K562 (cell line): ENCODE results near the gene CCDC85B. TPM values are rescaled to one million over a fixed set of nuclear protein-coding genes. Genes with fewer than 3 reads are reported as not detected.

ENCODE experiments used
- EWSR1 ChIP-seq: fragments of 450-650 bp; IDR thresholded peaks from 2 replicates; pipeline ENCODE4 v1.6.1; 2018; ENCODE audit warnings: borderline replicate concordance, mild to moderate bottlenecking, low read depth, moderate library complexity; ENCODE audit not compliant: partially characterized antibody
- FOXA3 ChIP-seq, 2 experiments: fragments of 450-650 bp in 1 of 2; sonication (generic) in 1 of 2; formaldehyde crosslinking; IDR thresholded peaks in 1 of 2; conservative IDR thresholded peaks in 1 of 2; 2 replicates each; pipeline versions ENCODE4 v1.4.0 to v1.8.0; 2020 to 2022; ENCODE audit warnings: mild to moderate bottlenecking in 2 of 2, missing genetic modification reagents in 1 of 2
- L3MBTL2 ChIP-seq: fragments of 450-650 bp; IDR thresholded peaks from 2 replicates; pipeline ENCODE4 v1.6.1; 2016; ENCODE audit warnings: mild to moderate bottlenecking, moderate library complexity
- PHF20 ChIP-seq: fragments of 450-650 bp; IDR thresholded peaks from 2 replicates; pipeline ENCODE4 v1.6.1; 2018; ENCODE audit not compliant: partially characterized antibody
- RBM14 ChIP-seq: fragments of 200-400 bp; formaldehyde crosslinking; IDR thresholded peaks from 2 replicates; pipeline ENCODE4 v1.6.1; 2018; ENCODE audit warnings: low read depth, mild to moderate bottlenecking, low read length, moderate library complexity, borderline replicate concordance; ENCODE audit not compliant: insufficient read depth
- RBM17 ChIP-seq: fragments of 200-400 bp; formaldehyde crosslinking; IDR thresholded peaks from 2 replicates; pipeline ENCODE4 v1.6.1; 2017; ENCODE audit warnings: low read depth, mild to moderate bottlenecking, low read length, borderline replicate concordance
- SP2 ChIP-seq: IDR thresholded peaks from 2 replicates; pipeline ENCODE4 v1.6.1; 2011; ENCODE audit warnings: mild to moderate bottlenecking, low read depth, low read length, moderate library complexity; ENCODE audit not compliant: poor library complexity, severe bottlenecking; ENCODE audit errors: extremely low read depth
- ZBTB17 ChIP-seq: fragments of 450-650 bp; formaldehyde crosslinking; IDR thresholded peaks from 2 replicates; pipeline ENCODE4 v1.4.0; 2020; ENCODE audit warnings: mild to moderate bottlenecking
- ZEB2 ChIP-seq: fragments of 450-650 bp; IDR thresholded peaks from 2 replicates; pipeline ENCODE4 v1.6.1; 2016
- ZNF263 ChIP-seq: sonication (generic); formaldehyde crosslinking; IDR thresholded peaks from 2 replicates; pipeline ENCODE4 v1.8.0; 2022; ENCODE audit warnings: mild to moderate bottlenecking, missing genetic modification reagents, borderline replicate concordance
- ZNF584 ChIP-seq: fragments of 200-800 bp; sonication (Bioruptor generic); IDR thresholded peaks from 2 replicates; pipeline ENCODE4 v1.6.1; 2016; ENCODE audit warnings: low read depth, mild to moderate bottlenecking, missing genetic modification characterization, missing compliant biosample characterization
- ZNF766 ChIP-seq: fragments of 200-800 bp; sonication (Bioruptor generic); conservative IDR thresholded peaks from 2 replicates; pipeline ENCODE4 v1.6.1; 2016; ENCODE audit warnings: missing genetic modification characterization, missing compliant biosample characterization
- polyA plus RNA-seq, 8 experiments: library from polyadenylated mRNA; depleted of rRNA in 4 of 8; stranded (reverse) in 5 of 8; unstranded in 3 of 8; fragments of >200 nt; fragmentation: Nextera tagmentation in 2 of 8; fragmentation: Illumina TruSeq in 1 of 8; extraction: Ambion mirVana in 2 of 8; extraction: Trizol in 1 of 8; gene quantifications; 2 replicates each; pipeline versions ENCODE4 v1.2.1 to v1.2.3, GENCODE V29; 2011 to 2014; ENCODE audit warnings: inconsistent platforms in 1 of 8, missing spikeins in 1 of 8
- total RNA-seq, 7 experiments: library from RNA; depleted of rRNA in 6 of 7; stranded (reverse); fragments of >200 nt in 6 of 7; fragmentation: Illumina TruSeq in 2 of 7; extraction: Trizol in 2 of 7; gene quantifications; 2 replicates each; pipeline versions ENCODE4 v1.2.1 to v1.2.3, GENCODE V29; 2011 to 2021; ENCODE audit warnings: low replicate concordance in 1 of 7
- TF ChIP-seq, protein P1 (sequence below): IDR thresholded peaks from 2 replicates; pipeline ENCODE4 v1.6.1; 2014; ENCODE audit warnings: antibody characterized with exemption
- TF ChIP-seq, protein P2 (sequence below), 3 experiments: fragments of 200-800 bp in 1 of 3; fragments of 250-450 bp in 1 of 3; fragments of 450-650 bp in 1 of 3; sonication (Bioruptor Pico) in 1 of 3; sonication (Bioruptor generic) in 1 of 3; formaldehyde crosslinking in 1 of 3; IDR thresholded peaks; 2 replicates each; pipeline versions ENCODE4 v1.6.1 to v1.8.0; 2016 to 2022; ENCODE audit warnings: mild to moderate bottlenecking in 2 of 3, missing genetic modification characterization in 2 of 3, missing compliant biosample characterization in 1 of 3, moderate library complexity in 1 of 3
- TF ChIP-seq, protein P3 (sequence below): fragments of 250-450 bp; sonication (Bioruptor Pico); IDR thresholded peaks from 2 replicates; pipeline ENCODE4 v1.8.0; 2021; ENCODE audit warnings: mild to moderate bottlenecking, moderate library complexity
- TF ChIP-seq, protein P4 (sequence below): fragments of 250-450 bp; sonication (Bioruptor Pico); IDR thresholded peaks from 2 replicates; pipeline ENCODE4 v1.4.0; 2020
- TF ChIP-seq, protein P5 (sequence below): fragments of 450-650 bp; conservative IDR thresholded peaks from 2 replicates; pipeline ENCODE4 v1.6.1; 2016; ENCODE audit warnings: missing genetic modification characterization, low read depth, mild to moderate bottlenecking, missing compliant biosample characterization, moderate library complexity

The CCDC85B gene
- total and polyA plus RNA-seq, 9 of the 15 experiments (the other 6 are each of a cell fraction or from before 2014, with no cell fraction given) = 0.14 to 138 (median 6.2) TPM

DNA sequence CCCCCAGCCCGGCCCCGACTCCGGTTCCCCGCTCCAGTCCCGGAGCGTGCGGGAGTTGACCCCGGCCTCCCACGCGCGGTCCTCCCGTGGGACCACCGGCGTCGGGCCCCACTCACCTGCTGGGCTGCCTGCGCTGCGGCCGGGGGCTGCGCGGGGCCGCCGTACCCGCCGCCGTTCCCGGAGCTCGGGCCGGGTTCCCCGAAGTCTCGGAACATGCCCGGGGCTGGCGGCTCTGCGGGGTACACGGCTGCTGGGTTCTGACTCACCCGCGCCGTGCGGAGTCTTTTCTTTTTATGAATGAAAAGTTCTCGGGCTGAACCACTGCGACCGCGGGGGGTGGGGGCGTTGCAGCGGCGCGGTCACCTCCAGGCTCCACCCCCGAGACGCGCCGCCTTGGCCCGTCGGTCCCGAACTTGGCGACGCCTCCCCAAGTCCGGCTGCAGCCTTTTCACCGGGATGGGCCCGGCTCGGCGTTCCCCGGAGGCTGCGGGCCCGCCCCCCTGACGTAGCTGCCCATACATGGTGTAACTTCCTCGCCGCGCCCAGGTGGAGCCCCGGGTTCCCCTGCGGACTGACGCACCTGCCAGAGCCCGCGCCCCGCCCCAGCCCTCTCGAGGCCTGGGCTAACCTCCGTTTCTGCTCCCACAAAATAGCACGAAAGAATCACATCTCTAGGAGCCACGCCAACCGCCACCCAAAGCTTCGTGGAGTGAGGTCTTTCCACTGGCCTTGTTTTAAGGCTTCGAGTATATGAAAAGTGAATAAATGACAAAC lies 9.8 kb downstream of the CCDC85B start, which contains the start of gene FOSL1 (continued):
- TF ChIP-seq, protein P1, sequence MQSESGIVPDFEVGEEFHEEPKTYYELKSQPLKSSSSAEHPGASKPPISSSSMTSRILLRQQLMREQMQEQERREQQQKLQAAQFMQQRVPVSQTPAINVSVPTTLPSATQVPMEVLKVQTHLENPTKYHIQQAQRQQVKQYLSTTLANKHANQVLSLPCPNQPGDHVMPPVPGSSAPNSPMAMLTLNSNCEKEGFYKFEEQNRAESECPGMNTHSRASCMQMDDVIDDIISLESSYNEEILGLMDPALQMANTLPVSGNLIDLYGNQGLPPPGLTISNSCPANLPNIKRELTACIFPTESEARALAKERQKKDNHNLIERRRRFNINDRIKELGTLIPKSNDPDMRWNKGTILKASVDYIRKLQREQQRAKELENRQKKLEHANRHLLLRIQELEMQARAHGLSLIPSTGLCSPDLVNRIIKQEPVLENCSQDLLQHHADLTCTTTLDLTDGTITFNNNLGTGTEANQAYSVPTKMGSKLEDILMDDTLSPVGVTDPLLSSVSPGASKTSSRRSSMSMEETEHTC = 0 out of 2 replicates have a peak, but pooled peaks have one; percentile 29
- TF ChIP-seq PHF20 = no peak
- TF ChIP-seq ZNF263 (CRISPR knock-in tag) = peak; percentile 34; the same call in 1 of the 2 replicates
- peak; percentile 87 for TF ChIP-seq L3MBTL2
- TF ChIP-seq ZNF584 (CRISPR knock-in tag) = no peak
- peak; percentile 91 for TF ChIP-seq ZEB2
- TF ChIP-seq SP2 = no peak
- TF ChIP-seq, protein P2, sequence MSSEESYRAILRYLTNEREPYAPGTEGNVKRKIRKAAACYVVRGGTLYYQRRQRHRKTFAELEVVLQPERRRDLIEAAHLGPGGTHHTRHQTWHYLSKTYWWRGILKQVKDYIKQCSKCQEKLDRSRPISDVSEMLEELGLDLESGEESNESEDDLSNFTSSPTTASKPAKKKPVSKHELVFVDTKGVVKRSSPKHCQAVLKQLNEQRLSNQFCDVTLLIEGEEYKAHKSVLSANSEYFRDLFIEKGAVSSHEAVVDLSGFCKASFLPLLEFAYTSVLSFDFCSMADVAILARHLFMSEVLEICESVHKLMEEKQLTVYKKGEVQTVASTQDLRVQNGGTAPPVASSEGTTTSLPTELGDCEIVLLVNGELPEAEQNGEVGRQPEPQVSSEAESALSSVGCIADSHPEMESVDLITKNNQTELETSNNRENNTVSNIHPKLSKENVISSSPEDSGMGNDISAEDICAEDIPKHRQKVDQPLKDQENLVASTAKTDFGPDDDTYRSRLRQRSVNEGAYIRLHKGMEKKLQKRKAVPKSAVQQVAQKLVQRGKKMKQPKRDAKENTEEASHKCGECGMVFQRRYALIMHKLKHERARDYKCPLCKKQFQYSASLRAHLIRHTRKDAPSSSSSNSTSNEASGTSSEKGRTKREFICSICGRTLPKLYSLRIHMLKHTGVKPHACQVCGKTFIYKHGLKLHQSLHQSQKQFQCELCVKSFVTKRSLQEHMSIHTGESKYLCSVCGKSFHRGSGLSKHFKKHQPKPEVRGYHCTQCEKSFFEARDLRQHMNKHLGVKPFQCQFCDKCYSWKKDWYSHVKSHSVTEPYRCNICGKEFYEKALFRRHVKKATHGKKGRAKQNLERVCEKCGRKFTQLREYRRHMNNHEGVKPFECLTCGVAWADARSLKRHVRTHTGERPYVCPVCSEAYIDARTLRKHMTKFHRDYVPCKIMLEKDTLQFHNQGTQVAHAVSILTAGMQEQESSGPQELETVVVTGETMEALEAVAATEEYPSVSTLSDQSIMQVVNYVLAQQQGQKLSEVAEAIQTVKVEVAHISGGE (CRISPR knock-in tag; IDR thresholded peaks at IDR 0.05) = no peak
- TF ChIP-seq, protein P3, sequence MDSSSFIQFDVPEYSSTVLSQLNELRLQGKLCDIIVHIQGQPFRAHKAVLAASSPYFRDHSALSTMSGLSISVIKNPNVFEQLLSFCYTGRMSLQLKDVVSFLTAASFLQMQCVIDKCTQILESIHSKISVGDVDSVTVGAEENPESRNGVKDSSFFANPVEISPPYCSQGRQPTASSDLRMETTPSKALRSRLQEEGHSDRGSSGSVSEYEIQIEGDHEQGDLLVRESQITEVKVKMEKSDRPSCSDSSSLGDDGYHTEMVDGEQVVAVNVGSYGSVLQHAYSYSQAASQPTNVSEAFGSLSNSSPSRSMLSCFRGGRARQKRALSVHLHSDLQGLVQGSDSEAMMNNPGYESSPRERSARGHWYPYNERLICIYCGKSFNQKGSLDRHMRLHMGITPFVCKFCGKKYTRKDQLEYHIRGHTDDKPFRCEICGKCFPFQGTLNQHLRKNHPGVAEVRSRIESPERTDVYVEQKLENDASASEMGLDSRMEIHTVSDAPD = no peak
- TF ChIP-seq, protein P4, sequence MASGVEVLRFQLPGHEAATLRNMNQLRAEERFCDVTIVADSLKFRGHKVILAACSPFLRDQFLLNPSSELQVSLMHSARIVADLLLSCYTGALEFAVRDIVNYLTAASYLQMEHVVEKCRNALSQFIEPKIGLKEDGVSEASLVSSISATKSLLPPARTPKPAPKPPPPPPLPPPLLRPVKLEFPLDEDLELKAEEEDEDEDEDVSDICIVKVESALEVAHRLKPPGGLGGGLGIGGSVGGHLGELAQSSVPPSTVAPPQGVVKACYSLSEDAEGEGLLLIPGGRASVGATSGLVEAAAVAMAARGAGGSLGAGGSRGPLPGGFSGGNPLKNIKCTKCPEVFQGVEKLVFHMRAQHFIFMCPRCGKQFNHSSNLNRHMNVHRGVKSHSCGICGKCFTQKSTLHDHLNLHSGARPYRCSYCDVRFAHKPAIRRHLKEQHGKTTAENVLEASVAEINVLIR (CRISPR knock-in tag) = peak; percentile 69
- no peak for TF ChIP-seq RBM14
- no peak for TF ChIP-seq EWSR1
- no peak for TF ChIP-seq ZBTB17 (CRISPR knock-in tag)
- TF ChIP-seq, protein P5, sequence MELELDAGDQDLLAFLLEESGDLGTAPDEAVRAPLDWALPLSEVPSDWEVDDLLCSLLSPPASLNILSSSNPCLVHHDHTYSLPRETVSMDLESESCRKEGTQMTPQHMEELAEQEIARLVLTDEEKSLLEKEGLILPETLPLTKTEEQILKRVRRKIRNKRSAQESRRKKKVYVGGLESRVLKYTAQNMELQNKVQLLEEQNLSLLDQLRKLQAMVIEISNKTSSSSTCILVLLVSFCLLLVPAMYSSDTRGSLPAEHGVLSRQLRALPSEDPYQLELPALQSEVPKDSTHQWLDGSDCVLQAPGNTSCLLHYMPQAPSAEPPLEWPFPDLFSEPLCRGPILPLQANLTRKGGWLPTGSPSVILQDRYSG (tag) = no peak
- TF ChIP-seq RBM17 = no peak
- peak; percentile 70; the same call in 1 of the 2 replicates for TF ChIP-seq ZNF766 (CRISPR knock-in tag)
- no peak for TF ChIP-seq FOXA3 (CRISPR knock-in tag; conservative IDR thresholded peaks at IDR 0.05 in 1 of 2, IDR thresholded peaks at IDR 0.05 in 1 of 2)
